OCI-LY3 (cell line): ENCODE measurements around the gene TRIM54.

Source experiments
- EZH2phosphoT487 ChIP-seq: fragments of 200-600 bp; shearing (Covaris generic); IDR thresholded peaks from 2 replicates; pipeline ENCODE4 v1.6.1; 2018; ENCODE audit warnings: antibody characterized with exemption, mixed run types, low read depth
- TF ChIP-seq, protein P1 (sequence below): fragments of 200-600, 300-600 bp; sonication (generic); IDR thresholded peaks from 2 replicates; pipeline ENCODE4 v1.5.1; 2014; ENCODE audit warnings: antibody characterized with exemption, low read length, low read depth

DNA sequence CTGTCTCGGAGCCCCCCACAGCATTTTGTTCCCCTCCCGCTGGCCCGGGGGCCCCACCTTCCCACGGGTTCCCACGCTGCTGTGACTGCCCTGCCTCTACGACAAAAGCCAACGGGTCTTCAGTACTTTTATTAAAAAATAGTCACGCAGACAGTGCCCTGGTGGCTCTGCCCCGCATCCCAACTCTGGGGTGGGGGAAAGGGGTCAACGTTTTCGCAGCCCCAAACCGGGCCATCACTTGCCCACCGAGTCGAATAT lies 25.0 kb downstream of the TRIM54 start:
- TF ChIP-seq, protein P1, sequence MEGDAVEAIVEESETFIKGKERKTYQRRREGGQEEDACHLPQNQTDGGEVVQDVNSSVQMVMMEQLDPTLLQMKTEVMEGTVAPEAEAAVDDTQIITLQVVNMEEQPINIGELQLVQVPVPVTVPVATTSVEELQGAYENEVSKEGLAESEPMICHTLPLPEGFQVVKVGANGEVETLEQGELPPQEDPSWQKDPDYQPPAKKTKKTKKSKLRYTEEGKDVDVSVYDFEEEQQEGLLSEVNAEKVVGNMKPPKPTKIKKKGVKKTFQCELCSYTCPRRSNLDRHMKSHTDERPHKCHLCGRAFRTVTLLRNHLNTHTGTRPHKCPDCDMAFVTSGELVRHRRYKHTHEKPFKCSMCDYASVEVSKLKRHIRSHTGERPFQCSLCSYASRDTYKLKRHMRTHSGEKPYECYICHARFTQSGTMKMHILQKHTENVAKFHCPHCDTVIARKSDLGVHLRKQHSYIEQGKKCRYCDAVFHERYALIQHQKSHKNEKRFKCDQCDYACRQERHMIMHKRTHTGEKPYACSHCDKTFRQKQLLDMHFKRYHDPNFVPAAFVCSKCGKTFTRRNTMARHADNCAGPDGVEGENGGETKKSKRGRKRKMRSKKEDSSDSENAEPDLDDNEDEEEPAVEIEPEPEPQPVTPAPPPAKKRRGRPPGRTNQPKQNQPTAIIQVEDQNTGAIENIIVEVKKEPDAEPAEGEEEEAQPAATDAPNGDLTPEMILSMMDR = no peak
- TF ChIP-seq EZH2phosphoT487 = no peak
